ENCODE results near the gene CCDC69.

Gene CCDC69

DNA sequence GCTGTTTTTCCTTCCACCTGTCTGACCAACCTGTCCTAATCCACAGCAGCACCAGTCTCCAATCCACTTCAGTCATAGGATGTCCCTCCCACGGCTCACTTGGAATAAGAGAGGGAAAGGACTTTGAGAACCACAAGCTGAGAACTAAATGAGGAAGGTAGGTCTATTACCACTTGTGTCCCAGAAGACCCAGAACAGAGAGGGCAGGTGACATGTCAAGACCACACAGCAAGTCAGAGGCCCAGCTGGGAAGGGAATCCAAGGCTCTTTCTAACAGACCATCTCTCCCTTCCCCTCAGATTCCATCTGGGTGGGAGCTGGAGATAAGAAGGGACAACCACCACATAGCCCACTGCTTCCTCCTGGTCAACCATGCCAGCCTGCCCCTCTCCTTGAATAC is 81.0 kb downstream of the CCDC69 start:
- Histone ChIP-seq H3K27ac (no peak overlapping the region), H3K27me3 (no peaks in the 10 kb centered on the region), H3K36me3 (peaks cover 42% of the 10 kb centered on the region), H3K9me3 (no peaks in the 10 kb centered on the region), H3K4me1 (ENCODE audit: control insufficient read depth in 1 of 2, insufficient read depth in 1 of 2, low read depth in 1 of 2, low read length in 1 of 2) (peaks cover 13 to 19% of the 10 kb centered on the region in 2 experiments), H3K4me3 (ENCODE audit: low read depth in 1 of 2, low read length in 1 of 2) (no peak overlapping the region)
- TF ChIP-seq, protein P1, sequence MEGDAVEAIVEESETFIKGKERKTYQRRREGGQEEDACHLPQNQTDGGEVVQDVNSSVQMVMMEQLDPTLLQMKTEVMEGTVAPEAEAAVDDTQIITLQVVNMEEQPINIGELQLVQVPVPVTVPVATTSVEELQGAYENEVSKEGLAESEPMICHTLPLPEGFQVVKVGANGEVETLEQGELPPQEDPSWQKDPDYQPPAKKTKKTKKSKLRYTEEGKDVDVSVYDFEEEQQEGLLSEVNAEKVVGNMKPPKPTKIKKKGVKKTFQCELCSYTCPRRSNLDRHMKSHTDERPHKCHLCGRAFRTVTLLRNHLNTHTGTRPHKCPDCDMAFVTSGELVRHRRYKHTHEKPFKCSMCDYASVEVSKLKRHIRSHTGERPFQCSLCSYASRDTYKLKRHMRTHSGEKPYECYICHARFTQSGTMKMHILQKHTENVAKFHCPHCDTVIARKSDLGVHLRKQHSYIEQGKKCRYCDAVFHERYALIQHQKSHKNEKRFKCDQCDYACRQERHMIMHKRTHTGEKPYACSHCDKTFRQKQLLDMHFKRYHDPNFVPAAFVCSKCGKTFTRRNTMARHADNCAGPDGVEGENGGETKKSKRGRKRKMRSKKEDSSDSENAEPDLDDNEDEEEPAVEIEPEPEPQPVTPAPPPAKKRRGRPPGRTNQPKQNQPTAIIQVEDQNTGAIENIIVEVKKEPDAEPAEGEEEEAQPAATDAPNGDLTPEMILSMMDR (IDR thresholded peaks at IDR 0.05), result no peak

DNA sequence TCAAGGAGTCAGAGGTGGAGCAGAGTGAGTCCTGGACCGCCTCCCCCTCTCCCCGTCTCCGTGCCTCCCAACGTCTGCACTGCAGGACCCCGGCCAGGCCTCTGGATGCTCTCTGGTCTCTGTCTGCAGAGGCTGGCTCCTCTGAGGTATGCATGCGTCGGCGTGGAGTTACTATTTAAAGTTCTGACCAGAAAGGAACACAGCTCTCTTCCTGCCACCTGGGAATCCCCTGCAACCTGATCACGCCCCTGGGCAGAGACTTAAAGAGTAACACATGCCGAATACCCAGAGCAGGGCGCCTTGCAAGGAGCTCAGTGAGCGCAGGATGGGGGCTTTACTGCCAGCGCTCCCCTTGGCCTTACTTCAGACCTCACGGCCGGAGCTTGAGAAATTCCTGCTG is 82.4 kb downstream of the CCDC69 start:
- Histone ChIP-seq H3K36me3 (peaks cover 56% of the 10 kb centered on the region), H3K27me3 (no peaks in the 10 kb centered on the region), H3K4me3 (ENCODE audit: low read depth in 1 of 2, low read length in 1 of 2) (no peak overlapping the region), H3K9me3 (no peaks in the 10 kb centered on the region), H3K27ac (no peak overlapping the region), H3K4me1 (ENCODE audit: control insufficient read depth in 1 of 2, insufficient read depth in 1 of 2, low read depth in 1 of 2, low read length in 1 of 2) (peaks cover 8 to 17% of the 10 kb centered on the region in 2 experiments)
- TF ChIP-seq, protein P1 (IDR thresholded peaks at IDR 0.05), result no peak

DNA sequence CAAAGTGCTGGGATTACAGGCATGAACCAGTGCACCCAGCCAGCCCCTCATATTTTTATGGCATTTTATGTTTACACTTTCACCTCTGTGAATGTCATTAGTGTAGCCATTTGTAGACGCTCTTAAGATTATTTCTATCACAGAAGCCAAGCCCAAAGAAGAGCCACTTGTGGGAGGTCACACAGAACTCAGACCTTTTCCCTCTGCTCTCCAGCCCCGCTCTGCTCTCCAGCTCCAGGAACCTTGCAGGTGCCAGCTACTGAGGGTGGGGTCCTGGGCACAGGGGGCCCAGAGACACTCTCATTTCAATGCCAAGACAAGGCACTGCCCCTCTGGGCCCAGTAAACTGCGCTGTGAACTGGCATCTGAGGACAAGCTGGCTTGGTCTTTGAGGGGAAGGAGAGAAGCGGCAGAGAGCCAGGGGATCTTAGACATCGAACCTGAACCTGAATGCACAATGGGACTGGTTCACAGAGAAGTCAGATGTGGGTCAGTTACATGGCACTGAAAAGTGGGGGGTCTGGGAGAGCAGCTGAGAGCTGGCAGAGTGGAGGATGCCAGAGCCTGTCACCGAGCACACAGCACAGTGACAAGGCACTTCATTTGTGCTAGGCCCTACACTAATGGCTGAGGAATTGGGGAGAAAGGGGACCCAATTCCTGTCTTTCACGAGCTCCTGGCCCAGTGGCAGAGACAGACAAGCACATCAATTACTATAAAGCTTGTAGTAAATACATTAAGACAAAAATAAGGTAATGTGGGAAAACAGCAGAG is 83.0 kb downstream of the CCDC69 start:
- no peaks in the 10 kb centered on the region for H3K27me3 ChIP-seq
- peaks cover 63% of the 10 kb centered on the region for H3K36me3 ChIP-seq
- no peak overlapping the region for H3K27ac ChIP-seq
- no peak overlapping the region for H3K4me3 ChIP-seq (ENCODE audit: low read depth in 1 of 2, low read length in 1 of 2)
- TF ChIP-seq, protein P1 (IDR thresholded peaks at IDR 0.05), result no peak
- H3K9me3 ChIP-seq, result no peaks in the 10 kb centered on the region
- H3K4me1 ChIP-seq (ENCODE audit: control insufficient read depth in 1 of 2, insufficient read depth in 1 of 2, low read depth in 1 of 2, low read length in 1 of 2), result peaks cover 1 to 11% of the 10 kb centered on the region in 2 experiments

DNA sequence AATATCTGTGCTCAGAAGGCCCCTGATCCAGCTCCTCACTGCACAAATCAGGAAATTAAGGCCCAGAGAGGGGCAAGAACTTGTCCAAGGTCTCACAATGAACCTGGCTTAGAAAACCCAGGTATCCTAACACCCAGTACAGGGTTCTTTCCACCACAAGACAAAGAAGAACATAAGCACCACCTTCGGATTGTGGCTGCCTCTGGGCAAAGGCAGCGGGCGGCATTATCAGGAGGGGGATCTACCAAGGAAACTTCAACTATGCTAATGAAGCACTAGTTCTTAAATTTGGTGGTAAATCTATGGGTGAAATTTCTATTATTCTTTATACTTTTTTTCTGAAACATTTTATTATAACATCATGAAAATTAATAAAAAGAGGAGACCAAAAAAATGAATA is 84.2 kb downstream of the CCDC69 start:
- H3K4me1 ChIP-seq (ENCODE audit: control insufficient read depth in 1 of 2, insufficient read depth in 1 of 2, low read depth in 1 of 2, low read length in 1 of 2), result peaks cover 0 to 16% of the 10 kb centered on the region in 2 experiments
- TF ChIP-seq, protein P1 (IDR thresholded peaks at IDR 0.05), result no peak
- H3K27ac ChIP-seq, result no peak overlapping the region
- no peak overlapping the region for H3K4me3 ChIP-seq (ENCODE audit: low read depth in 1 of 2, low read length in 1 of 2)
- H3K9me3 ChIP-seq, result no peaks in the 10 kb centered on the region
- peaks cover 63% of the 10 kb centered on the region for H3K36me3 ChIP-seq
- H3K27me3 ChIP-seq, result no peaks in the 10 kb centered on the region

DNA sequence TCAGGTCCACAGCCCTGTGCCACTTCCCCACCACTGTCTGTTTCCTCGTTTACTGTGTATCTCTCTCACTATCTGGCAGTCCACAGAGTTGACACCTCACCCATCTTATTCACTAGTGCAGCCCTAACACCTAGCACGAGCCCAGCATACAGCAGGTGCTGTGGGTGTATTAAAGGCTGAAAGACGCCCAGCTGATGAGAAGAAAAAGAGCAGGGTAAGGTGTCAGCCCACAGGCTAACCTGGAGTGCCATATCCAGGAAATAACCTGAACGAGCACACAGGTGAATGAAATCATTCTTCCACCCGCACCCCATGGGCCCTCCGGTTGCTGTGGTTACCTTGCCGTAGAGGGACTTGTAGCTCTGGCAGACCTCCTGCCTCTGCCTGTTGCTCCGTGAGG is 84.9 kb downstream of the CCDC69 start:
- TF ChIP-seq, protein P1 (IDR thresholded peaks at IDR 0.05), result no peak
- Histone ChIP-seq H3K27ac (peak overlapping the region; percentile 31), H3K4me1 (ENCODE audit: control insufficient read depth in 1 of 2, insufficient read depth in 1 of 2, low read depth in 1 of 2, low read length in 1 of 2) (peaks cover 4 to 22% of the 10 kb centered on the region in 2 experiments), H3K4me3 (ENCODE audit: low read depth in 1 of 2, low read length in 1 of 2) (no peak overlapping the region), H3K27me3 (no peaks in the 10 kb centered on the region), H3K36me3 (peaks cover 61% of the 10 kb centered on the region), H3K9me3 (no peaks in the 10 kb centered on the region)

Measured in neutrophil (primary cell).